Activated CD4-positive, alpha-beta memory T cell treated with anti-CD3 and anti-CD28 coated beads, Interleukin-2, amount 10 ng/mL, durations not matched to agents 7 days and 5 days (primary cell): Measurements from ENCODE around the gene SMYD2. TPM values are rescaled to one million over a fixed set of nuclear protein-coding genes. Genes with fewer than 3 reads are reported as not detected.

ENCODE experiments used
- CTCF ChIA-PET: fragments of 350-600 bp; sonication (Branson Sonifier 250); formaldehyde crosslinking; loops from one replicate; lab custom pipeline; 2021; ENCODE audit warnings: antibody characterized with exemption, inconsistent platforms; lab: Charles Lee
- POLR2A ChIA-PET: fragments of 350-600 bp; sonication (Branson Sonifier 250); formaldehyde crosslinking; loops from one replicate; lab custom pipeline; 2021; ENCODE audit warnings: antibody characterized with exemption; lab: Charles Lee
- DNase-seq: peaks from one replicate; pipeline ENCODE4 v3.0.0-alpha.2; 2020
- H3K27ac Mint-ChIP-seq: one replicate; pipeline ENCODE4 v1.8.0; 2021; ENCODE audit warnings: mild to moderate bottlenecking, mixed read lengths
- H3K27me3 Mint-ChIP-seq: one replicate; pipeline ENCODE4 v1.8.0; 2021; ENCODE audit warnings: mixed read lengths
- H3K36me3 Mint-ChIP-seq: one replicate; pipeline ENCODE4 v1.8.0; 2021; ENCODE audit warnings: low read depth, mixed read lengths
- H3K4me1 Mint-ChIP-seq: one replicate; pipeline ENCODE4 v1.8.0; 2021; ENCODE audit warnings: mixed read lengths
- H3K4me3 Mint-ChIP-seq: one replicate; pipeline ENCODE4 v1.8.0; 2021; ENCODE audit warnings: mild to moderate bottlenecking, mixed read lengths
- H3K9me3 Mint-ChIP-seq: one replicate; pipeline ENCODE4 v1.8.0; 2021; ENCODE audit warnings: mixed read lengths
- total RNA-seq, 2 experiments: library from RNA; stranded (reverse); gene quantifications; one replicate each; pipeline ENCODE4 v1.2.3, GENCODE V29; 2021

The SMYD2 gene
- total RNA-seq, 2 experiments from 2014 or later = 33.8 to 34.9 TPM

GRCh38 chr1:214363386-214363785, 82.4 kb downstream of the SMYD2 start:
- Mint-ChIP-seq H3K36me3 (no peaks in the 10 kb centered on the region), H3K27me3 (peaks cover 18% of the 10 kb centered on the region), H3K4me3 (no peak overlapping the region), H3K27ac (no peak overlapping the region), H3K9me3 (no peaks in the 10 kb centered on the region), H3K4me1 (peaks cover 3% of the 10 kb centered on the region)
- CTCF ChIA-PET = no interaction called here
- DNase-seq = no peak
- POLR2A ChIA-PET = no interaction called here

GRCh38 chr1:214364386-214364785, 83.4 kb downstream of the SMYD2 start:
- no peak for DNase-seq
- POLR2A ChIA-PET = no interaction called here
- no peaks in the 10 kb centered on the region for H3K36me3 Mint-ChIP-seq
- no peak overlapping the region for H3K27ac Mint-ChIP-seq
- peaks cover 3% of the 10 kb centered on the region for H3K4me1 Mint-ChIP-seq
- H3K9me3 Mint-ChIP-seq = no peaks in the 10 kb centered on the region
- H3K27me3 Mint-ChIP-seq = peaks cover 18% of the 10 kb centered on the region
- H3K4me3 Mint-ChIP-seq = no peak overlapping the region
- CTCF ChIA-PET = no interaction called here

- ChIA-PET POLR2A (no interaction called here), CTCF (no interaction called here)
- no peaks in the 10 kb centered on the region for H3K9me3 Mint-ChIP-seq
- H3K27me3 Mint-ChIP-seq = peaks cover 19% of the 10 kb centered on the region
- H3K36me3 Mint-ChIP-seq = no peaks in the 10 kb centered on the region
- H3K4me1 Mint-ChIP-seq = peaks cover 3% of the 10 kb centered on the region
- no peak overlapping the region for H3K4me3 Mint-ChIP-seq
- no peak for DNase-seq
- no peak overlapping the region for H3K27ac Mint-ChIP-seq
Observed at GRCh38 chr1:214364786-214365295, 83.9 kb downstream of the SMYD2 start.

GRCh38 chr1:214367841-214368240, 86.9 kb downstream of the SMYD2 start:
- H3K36me3 Mint-ChIP-seq = no peaks in the 10 kb centered on the region
- H3K27me3 Mint-ChIP-seq = peaks cover 10% of the 10 kb centered on the region
- H3K9me3 Mint-ChIP-seq = no peaks in the 10 kb centered on the region
- no peak for DNase-seq
- H3K4me3 Mint-ChIP-seq = no peak overlapping the region
- ChIA-PET CTCF (no interaction called here), POLR2A (no interaction called here)
- H3K4me1 Mint-ChIP-seq = no peaks in the 10 kb centered on the region
- H3K27ac Mint-ChIP-seq = no peak overlapping the region

GRCh38 chr1:214369364-214369763, 88.4 kb downstream of the SMYD2 start:
- ChIA-PET POLR2A (no interaction called here), CTCF (interaction anchor here (0.6 kb wide), 1 partner anchor 63 kb away, joined by 5 read pairs; no protein-coding TSS in a partner anchor)
- H3K27me3 Mint-ChIP-seq = peaks cover 6% of the 10 kb centered on the region
- no peaks in the 10 kb centered on the region for H3K36me3 Mint-ChIP-seq
- DNase-seq = no peak
- H3K4me3 Mint-ChIP-seq = no peak overlapping the region
- no peaks in the 10 kb centered on the region for H3K4me1 Mint-ChIP-seq
- H3K27ac Mint-ChIP-seq = no peak overlapping the region
- no peaks in the 10 kb centered on the region for H3K9me3 Mint-ChIP-seq

- POLR2A ChIA-PET = no interaction called here
- DNase-seq = no peak
- Mint-ChIP-seq H3K4me3 (no peak overlapping the region), H3K27me3 (peaks cover 4% of the 10 kb centered on the region), H3K4me1 (no peaks in the 10 kb centered on the region), H3K9me3 (no peaks in the 10 kb centered on the region), H3K27ac (no peak overlapping the region), H3K36me3 (no peaks in the 10 kb centered on the region)
- CTCF ChIA-PET = no interaction called here
Observed at GRCh38 chr1:214370615-214371014, 89.7 kb downstream of the SMYD2 start.

GRCh38 chr1:214372092-214372491, 91.1 kb downstream of the SMYD2 start:
- no peaks in the 10 kb centered on the region for H3K9me3 Mint-ChIP-seq
- H3K4me1 Mint-ChIP-seq = no peaks in the 10 kb centered on the region
- no peak for DNase-seq
- ChIA-PET CTCF (no interaction called here), POLR2A (no interaction called here)
- H3K27me3 Mint-ChIP-seq = peaks cover 4% of the 10 kb centered on the region
- H3K27ac Mint-ChIP-seq = no peak overlapping the region
- H3K4me3 Mint-ChIP-seq = no peak overlapping the region
- H3K36me3 Mint-ChIP-seq = no peaks in the 10 kb centered on the region

- Mint-ChIP-seq H3K27ac (no peak overlapping the region), H3K27me3 (peaks cover 3% of the 10 kb centered on the region), H3K36me3 (no peaks in the 10 kb centered on the region), H3K9me3 (no peaks in the 10 kb centered on the region), H3K4me3 (no peak overlapping the region), H3K4me1 (no peaks in the 10 kb centered on the region)
- ChIA-PET CTCF (no interaction called here), POLR2A (interaction anchor here (1.2 kb wide), 1 partner anchor 50 kb away, joined by 3 read pairs; no protein-coding TSS in a partner anchor)
- DNase-seq = no peak
Observed at GRCh38 chr1:214377485-214377884, 96.5 kb downstream of the SMYD2 start.

- POLR2A ChIA-PET = interaction anchor here (1.2 kb wide), 1 partner anchor 50 kb away, joined by 3 read pairs; no protein-coding TSS in a partner anchor
- no peaks in the 10 kb centered on the region for H3K9me3 Mint-ChIP-seq
- H3K4me3 Mint-ChIP-seq = no peak overlapping the region
- CTCF ChIA-PET = interaction anchor here (0.9 kb wide), 1 partner anchor 11 kb away, joined by 3 read pairs; no protein-coding TSS in a partner anchor
- no peaks in the 10 kb centered on the region for H3K36me3 Mint-ChIP-seq
- DNase-seq = no peak
- peaks cover 3% of the 10 kb centered on the region for H3K27me3 Mint-ChIP-seq
- H3K27ac Mint-ChIP-seq = no peak overlapping the region
- no peaks in the 10 kb centered on the region for H3K4me1 Mint-ChIP-seq
Observed at GRCh38 chr1:214377886-214378285, 96.9 kb downstream of the SMYD2 start.

- no peak for DNase-seq
- Mint-ChIP-seq H3K4me3 (no peak overlapping the region), H3K27me3 (peaks cover 3% of the 10 kb centered on the region), H3K27ac (no peak overlapping the region), H3K9me3 (no peaks in the 10 kb centered on the region), H3K36me3 (no peaks in the 10 kb centered on the region), H3K4me1 (no peaks in the 10 kb centered on the region)
- ChIA-PET CTCF (interaction anchor here (0.9 kb wide), 1 partner anchor 12 kb away, joined by 3 read pairs; no protein-coding TSS in a partner anchor), POLR2A (no interaction called here)
Observed at GRCh38 chr1:214378492-214378891, 97.5 kb downstream of the SMYD2 start.

- H3K36me3 Mint-ChIP-seq = no peaks in the 10 kb centered on the region
- POLR2A ChIA-PET = no interaction called here
- CTCF ChIA-PET = no interaction called here
Observed at GRCh38 chr1:214379236-214379970, 98.4 kb downstream of the SMYD2 start.

GRCh38 chr1:214380396-214380795, 99.4 kb downstream of the SMYD2 start:
- Mint-ChIP-seq H3K4me1 (peaks cover under 1% of the 10 kb centered on the region), H3K27ac (no peak overlapping the region)

More at GRCh38 chr1:214379236-214379970, 98.4 kb downstream of the SMYD2 start:
- no peak overlapping the region for H3K27ac Mint-ChIP-seq
- H3K4me3 Mint-ChIP-seq = no peak overlapping the region
- no peak for DNase-seq
- no peaks in the 10 kb centered on the region for H3K27me3 Mint-ChIP-seq
- H3K9me3 Mint-ChIP-seq = no peaks in the 10 kb centered on the region
- H3K4me1 Mint-ChIP-seq = no peaks in the 10 kb centered on the region

GRCh38 chr1:214380986-214381695, 100.2 kb downstream of the SMYD2 start:
- no peaks in the 10 kb centered on the region for H3K36me3 Mint-ChIP-seq
- no peak overlapping the region for H3K4me3 Mint-ChIP-seq
- ChIA-PET POLR2A (no interaction called here), CTCF (no interaction called here)
- H3K27me3 Mint-ChIP-seq = no peaks in the 10 kb centered on the region
- H3K27ac Mint-ChIP-seq = no peak overlapping the region
- H3K9me3 Mint-ChIP-seq = no peaks in the 10 kb centered on the region
- H3K4me1 Mint-ChIP-seq = peaks cover 4% of the 10 kb centered on the region
- DNase-seq = no peak

More at GRCh38 chr1:214380396-214380795, 99.4 kb downstream of the SMYD2 start:
- no peak for DNase-seq
- Mint-ChIP-seq H3K9me3 (no peaks in the 10 kb centered on the region), H3K4me3 (no peak overlapping the region), H3K36me3 (no peaks in the 10 kb centered on the region), H3K27me3 (no peaks in the 10 kb centered on the region)
- CTCF ChIA-PET = no interaction called here
- POLR2A ChIA-PET = no interaction called here
